Osteoblast (primary cell): ENCODE results near the gene PITX3. TPM values are rescaled to one million over a fixed set of nuclear protein-coding genes. Genes with fewer than 3 reads are reported as not detected.

Experiments used
- DNase-seq: peaks from one replicate; pipeline ENCODE4 v3.0.0; 2011; ENCODE audit warnings: low spot score, mixed read lengths; ENCODE audit not compliant: insufficient read length; ENCODE audit errors: missing footprints
- H2AFZ ChIP-seq: 2 replicates; pipeline ENCODE4 v1.6.0; 2011; ENCODE audit warnings: mild to moderate bottlenecking, low read length
- H3K27ac ChIP-seq: 2 replicates; pipeline ENCODE4 v1.5.1; 2011; ENCODE audit warnings: mild to moderate bottlenecking, low read depth, low read length, moderate library complexity
- H3K27me3 ChIP-seq: 2 replicates; pipeline ENCODE4 v1.6.0; 2012; ENCODE audit warnings: mild to moderate bottlenecking, control low read depth, inconsistent platforms, low read length, moderate library complexity; ENCODE audit not compliant: insufficient read depth
- H3K36me3 ChIP-seq: 2 replicates; pipeline ENCODE4 v1.5.1; 2011; ENCODE audit warnings: mild to moderate bottlenecking, low read length, control low read depth, moderate library complexity; ENCODE audit not compliant: insufficient read depth
- H3K4me1 ChIP-seq: 2 replicates; pipeline ENCODE4 v1.5.1; 2011; ENCODE audit warnings: mild to moderate bottlenecking, low read length, control low read depth, moderate library complexity; ENCODE audit not compliant: insufficient read depth
- H3K4me2 ChIP-seq: 2 replicates; pipeline ENCODE4 v1.6.0; 2011; ENCODE audit warnings: mild to moderate bottlenecking, low read length; ENCODE audit not compliant: insufficient read depth
- H3K4me3 ChIP-seq: fragments of 200-600 bp; sonication (generic); 3 replicates; pipeline ENCODE4 v1.5.1; 2012; ENCODE audit warnings: mild to moderate bottlenecking, low read length, inconsistent platforms; ENCODE audit not compliant: insufficient read depth
- H3K79me2 ChIP-seq: 2 replicates; pipeline ENCODE4 v1.6.0; 2012; ENCODE audit warnings: mild to moderate bottlenecking, low read length, control low read depth, inconsistent platforms; ENCODE audit not compliant: insufficient read depth
- H3K9me3 ChIP-seq: 2 replicates; pipeline ENCODE4 v1.5.1; 2011; ENCODE audit warnings: low read depth, low read length, control low read depth
- H4K20me1 ChIP-seq: 2 replicates; pipeline ENCODE4 v1.6.0; 2012; ENCODE audit warnings: mild to moderate bottlenecking, low read length, control low read depth; ENCODE audit not compliant: insufficient read depth
- CTCF ChIP-seq: IDR thresholded peaks from 2 replicates; pipeline ENCODE4 v1.5.1; 2011; ENCODE audit warnings: mild to moderate bottlenecking, low read depth, low read length, moderate library complexity; ENCODE audit errors: extremely low read depth
- total RNA-seq: library from RNA; depleted of rRNA; stranded (reverse); fragments of >200 nt; gene quantifications from 2 replicates; pipeline ENCODE4 v1.2.3, GENCODE V29; 2012

PITX3 gene
- total RNA-seq, 1 donor: under 0.01 TPM

DNA sequence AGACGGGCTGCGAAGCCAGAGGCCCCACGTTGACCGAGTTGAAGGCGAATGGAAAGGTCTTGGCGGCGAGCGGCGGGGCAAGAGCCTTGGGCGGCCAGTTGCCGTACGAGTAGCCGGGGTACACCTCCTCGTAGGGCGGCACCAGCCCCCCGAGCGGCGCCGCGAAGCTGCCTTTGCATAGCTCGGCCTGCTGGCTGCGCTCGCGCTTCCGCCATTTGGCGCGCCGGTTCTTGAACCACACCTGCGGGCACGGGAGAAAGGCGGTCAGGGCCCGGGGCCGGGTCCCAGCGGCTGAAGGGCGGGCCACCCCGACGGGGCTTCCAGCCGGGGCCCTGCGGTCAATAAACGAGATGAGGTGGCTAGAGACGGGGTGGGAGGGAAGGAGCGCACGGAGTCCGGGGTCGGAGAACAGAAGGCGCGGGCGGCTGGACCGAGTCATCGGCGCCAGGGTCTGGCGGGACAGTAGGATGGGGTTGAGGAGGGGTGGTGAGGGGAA is 10.4 kb downstream of the PITX3 start:
- H3K4me2 ChIP-seq: peak overlapping the region; percentile 78
- H3K9me3 ChIP-seq: no peaks in the 10 kb centered on the region
- H3K79me2 ChIP-seq: no peaks in the 10 kb centered on the region
- peak; percentile 28 for TF ChIP-seq CTCF
- DNase-seq: peak; percentile 82
- no peak overlapping the region for H3K27ac ChIP-seq
- H3K4me1 ChIP-seq: peaks cover 24% of the 10 kb centered on the region
- no peaks in the 10 kb centered on the region for H4K20me1 ChIP-seq
- no peaks in the 10 kb centered on the region for H3K27me3 ChIP-seq
- no peaks in the 10 kb centered on the region for H3K36me3 ChIP-seq
- peak overlapping the region; percentile 64 for H2AFZ ChIP-seq
- H3K4me3 ChIP-seq: peak overlapping the region; percentile 59

- H3K27me3 ChIP-seq: no peaks in the 10 kb centered on the region
- H4K20me1 ChIP-seq: no peaks in the 10 kb centered on the region
- TF ChIP-seq CTCF: no peak
- H3K4me3 ChIP-seq: peak overlapping the region; percentile 59
- H3K27ac ChIP-seq: peak overlapping the region; percentile 29
- peak; percentile 92 for DNase-seq
- H3K9me3 ChIP-seq: no peaks in the 10 kb centered on the region
- peak overlapping the region; percentile 64 for H2AFZ ChIP-seq
- peaks cover 27% of the 10 kb centered on the region for H3K4me1 ChIP-seq
- H3K79me2 ChIP-seq: no peaks in the 10 kb centered on the region
- H3K4me2 ChIP-seq: peak overlapping the region; percentile 78
- no peaks in the 10 kb centered on the region for H3K36me3 ChIP-seq
Observed at GRCh38 chr10:102230264-102230860, 10.9 kb downstream of the PITX3 start.

- no peaks in the 10 kb centered on the region for H3K27me3 ChIP-seq
Observed at GRCh38 chr10:102229810-102230263, 11.5 kb downstream of the PITX3 start.

More at GRCh38 chr10:102229810-102230263, 11.5 kb downstream of the PITX3 start:
- Histone ChIP-seq H3K4me2 (peak overlapping the region; percentile 78), H4K20me1 (no peaks in the 10 kb centered on the region), H3K4me1 (peaks cover 31% of the 10 kb centered on the region), H3K4me3 (peak overlapping the region; percentile 59), H3K79me2 (no peaks in the 10 kb centered on the region), H3K36me3 (no peaks in the 10 kb centered on the region), H2AFZ (peak overlapping the region; percentile 36), H3K27ac (peak overlapping the region; percentile 29), H3K9me3 (no peaks in the 10 kb centered on the region)
- TF ChIP-seq CTCF: peak; percentile 97
- DNase-seq: peak; percentile 96
